ENCODE measurements around the gene NSUN5. TPM values are rescaled to one million over a fixed set of nuclear protein-coding genes. Genes with fewer than 3 reads are reported as not detected.

NSUN5 gene
- polyA plus RNA-seq, 1 donor (not counting 4 experiments of a cell fraction or from before 2014, with no cell fraction given): 16.8 TPM

DNA sequence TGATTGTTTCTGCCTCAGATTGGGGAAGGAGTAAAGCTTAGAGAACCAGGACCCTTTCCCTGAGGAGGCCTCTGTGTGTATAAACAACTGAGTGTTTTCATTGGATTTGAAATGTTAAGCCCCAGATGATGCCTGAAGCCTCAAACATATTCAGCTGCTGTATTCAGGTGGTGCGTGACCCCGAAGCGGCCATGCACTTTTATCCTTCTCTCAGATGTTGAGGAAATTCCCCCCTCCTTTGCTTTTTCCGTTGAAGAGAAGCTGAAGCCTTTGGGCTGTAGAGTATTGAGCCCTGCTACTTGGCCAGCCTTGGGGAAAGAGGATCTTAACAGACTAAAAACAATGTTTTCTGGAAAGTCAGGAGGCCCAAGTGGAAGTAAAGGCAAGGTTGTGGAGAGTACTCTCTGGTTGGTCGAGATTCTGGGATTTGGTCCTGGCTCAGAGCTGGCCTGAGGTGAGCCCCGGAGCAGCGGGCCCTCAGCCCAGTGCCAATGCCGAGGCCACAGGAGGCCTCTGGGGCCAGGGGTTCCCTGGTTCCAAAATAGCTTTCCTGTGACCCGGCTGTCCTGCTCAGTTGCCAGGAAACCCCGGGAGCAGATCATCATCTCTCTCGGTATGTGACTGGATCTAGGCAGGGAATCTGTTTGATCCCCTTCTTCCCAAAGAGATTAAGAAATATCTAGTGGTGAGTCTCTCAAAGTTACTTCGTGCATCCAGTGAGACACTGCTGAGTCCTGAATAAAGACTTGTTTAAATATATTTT is 41.9 kb upstream of the NSUN5 start:
- H3K9ac ChIP-seq (ENCODE audit: control insufficient read depth, extremely low read depth, insufficient read depth, low read length): no peak overlapping the region
- H3K36me3 ChIP-seq (ENCODE audit: control insufficient read depth in 2 of 2, extremely low read depth in 1 of 2, insufficient read depth in 2 of 2, low read length in 2 of 2): no peaks in the 10 kb centered on the region
- TF ChIP-seq, protein P1, sequence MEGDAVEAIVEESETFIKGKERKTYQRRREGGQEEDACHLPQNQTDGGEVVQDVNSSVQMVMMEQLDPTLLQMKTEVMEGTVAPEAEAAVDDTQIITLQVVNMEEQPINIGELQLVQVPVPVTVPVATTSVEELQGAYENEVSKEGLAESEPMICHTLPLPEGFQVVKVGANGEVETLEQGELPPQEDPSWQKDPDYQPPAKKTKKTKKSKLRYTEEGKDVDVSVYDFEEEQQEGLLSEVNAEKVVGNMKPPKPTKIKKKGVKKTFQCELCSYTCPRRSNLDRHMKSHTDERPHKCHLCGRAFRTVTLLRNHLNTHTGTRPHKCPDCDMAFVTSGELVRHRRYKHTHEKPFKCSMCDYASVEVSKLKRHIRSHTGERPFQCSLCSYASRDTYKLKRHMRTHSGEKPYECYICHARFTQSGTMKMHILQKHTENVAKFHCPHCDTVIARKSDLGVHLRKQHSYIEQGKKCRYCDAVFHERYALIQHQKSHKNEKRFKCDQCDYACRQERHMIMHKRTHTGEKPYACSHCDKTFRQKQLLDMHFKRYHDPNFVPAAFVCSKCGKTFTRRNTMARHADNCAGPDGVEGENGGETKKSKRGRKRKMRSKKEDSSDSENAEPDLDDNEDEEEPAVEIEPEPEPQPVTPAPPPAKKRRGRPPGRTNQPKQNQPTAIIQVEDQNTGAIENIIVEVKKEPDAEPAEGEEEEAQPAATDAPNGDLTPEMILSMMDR (optimal IDR thresholded peaks at IDR 0.05 in 1 of 3, IDR thresholded peaks at IDR 0.05 in 1 of 3, conservative IDR thresholded peaks at IDR 0.05 in 1 of 3; ENCODE audit: extremely low read depth in 1 of 3, insufficient read depth in 2 of 3, low read length in 3 of 3): no peak
- no peak for TF ChIP-seq EZH2 (IDR thresholded peaks at IDR 0.05; ENCODE audit: low read length)
- H3K27ac ChIP-seq (ENCODE audit: control insufficient read depth, insufficient read depth, low read length): no peak overlapping the region
- dilution Hi-C loops (cut with MboI; ENCODE audit: extremely low pct_ligation_motif_present, low sequenced_read_pairs): no loop called here
- H3K9me3 ChIP-seq (ENCODE audit: control insufficient read depth, low read depth, low read length): no peaks in the 10 kb centered on the region
- no peaks in the 10 kb centered on the region for H3K9me1 ChIP-seq (ENCODE audit: control insufficient read depth, extremely low read depth, insufficient read depth, low read length)
- no peaks in the 10 kb centered on the region for H3K4me1 ChIP-seq (ENCODE audit: control insufficient read depth, extremely low read depth, insufficient read depth, low read length)
- no peak overlapping the region for H3K4me3 ChIP-seq (ENCODE audit: control insufficient read depth in 2 of 3, extremely low read depth in 1 of 3, insufficient read depth in 2 of 3, low read depth in 1 of 3, low read length in 3 of 3)
- H3K79me2 ChIP-seq (ENCODE audit: control insufficient read depth, insufficient read depth, low read length): no peaks in the 10 kb centered on the region
- DNase-seq (ENCODE audit: low read depth, low spot score) (no peak), FAIRE-seq (no peak)
- H4K20me1 ChIP-seq (ENCODE audit: control insufficient read depth, extremely low read depth, insufficient read depth, low read length): no peaks in the 10 kb centered on the region
- no peaks in the 10 kb centered on the region for H3K27me3 ChIP-seq (ENCODE audit: control insufficient read depth, extremely low read depth, insufficient read depth, low read length)
- H3K4me2 ChIP-seq (ENCODE audit: control insufficient read depth, extremely low read depth, insufficient read depth, low read depth, low read length): no peak overlapping the region
- no peak overlapping the region for H2AFZ ChIP-seq (ENCODE audit: control insufficient read depth, low read length)

DNA sequence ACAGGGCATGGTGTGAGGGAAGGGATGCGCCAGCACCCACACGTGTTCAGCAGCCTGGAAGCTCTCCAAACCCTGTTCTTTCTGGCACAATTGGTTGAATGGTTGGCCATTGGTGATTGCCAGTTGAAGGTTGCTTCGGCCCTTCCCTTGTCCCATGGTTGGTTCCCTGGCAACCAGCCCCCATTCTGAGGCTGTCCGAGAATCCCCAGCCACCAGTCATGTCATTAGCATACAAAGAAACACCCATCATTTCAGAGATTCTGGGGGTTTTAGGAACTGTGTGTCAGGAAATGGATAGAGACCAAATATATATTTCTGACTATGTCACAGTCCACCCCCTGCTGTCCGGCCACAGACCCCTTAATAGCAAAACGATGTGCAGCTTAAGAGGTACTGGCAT is 41.1 kb upstream of the NSUN5 start:
- Histone ChIP-seq H3K9ac (ENCODE audit: control insufficient read depth, extremely low read depth, insufficient read depth, low read length) (no peak overlapping the region), H4K20me1 (ENCODE audit: control insufficient read depth, extremely low read depth, insufficient read depth, low read length) (no peaks in the 10 kb centered on the region), H3K79me2 (ENCODE audit: control insufficient read depth, insufficient read depth, low read length) (no peaks in the 10 kb centered on the region), H3K9me3 (ENCODE audit: control insufficient read depth, low read depth, low read length) (no peaks in the 10 kb centered on the region), H3K9me1 (ENCODE audit: control insufficient read depth, extremely low read depth, insufficient read depth, low read length) (no peaks in the 10 kb centered on the region), H3K27me3 (ENCODE audit: control insufficient read depth, extremely low read depth, insufficient read depth, low read length) (no peaks in the 10 kb centered on the region), H3K36me3 (ENCODE audit: control insufficient read depth in 2 of 2, extremely low read depth in 1 of 2, insufficient read depth in 2 of 2, low read length in 2 of 2) (no peaks in the 10 kb centered on the region), H3K27ac (ENCODE audit: control insufficient read depth, insufficient read depth, low read length) (no peak overlapping the region), H3K4me2 (ENCODE audit: control insufficient read depth, extremely low read depth, insufficient read depth, low read depth, low read length) (no peak overlapping the region), H2AFZ (ENCODE audit: control insufficient read depth, low read length) (no peak overlapping the region), H3K4me1 (ENCODE audit: control insufficient read depth, extremely low read depth, insufficient read depth, low read length) (no peaks in the 10 kb centered on the region), H3K4me3 (ENCODE audit: control insufficient read depth in 2 of 3, extremely low read depth in 1 of 3, insufficient read depth in 2 of 3, low read depth in 1 of 3, low read length in 3 of 3) (no peak overlapping the region)
- FAIRE-seq (no peak), DNase-seq (ENCODE audit: low read depth, low spot score) (no peak)
- dilution Hi-C loops (cut with MboI; ENCODE audit: extremely low pct_ligation_motif_present, low sequenced_read_pairs): no loop called here
- TF ChIP-seq, protein P1 (optimal IDR thresholded peaks at IDR 0.05 in 1 of 3, IDR thresholded peaks at IDR 0.05 in 1 of 3, conservative IDR thresholded peaks at IDR 0.05 in 1 of 3; ENCODE audit: extremely low read depth in 1 of 3, insufficient read depth in 2 of 3, low read length in 3 of 3): no peak
- TF ChIP-seq EZH2 (IDR thresholded peaks at IDR 0.05; ENCODE audit: low read length): no peak
